Activated CD4-positive, alpha-beta T cell treated with anti-CD3 and anti-CD28 coated beads for 24 hours (primary cell): ENCODE data around the gene FCRL6.
A peak's percentile ranks its signal among the peaks of the same experiment; 100 is the strongest.

Experiments
- DNase-seq, 2 donors: peaks; one replicate each; pipeline ENCODE4 v3.0.0-alpha.2; 2020; ENCODE audit warnings: low read depth in 2 of 2

Gene FCRL6

GRCh38 chr1:159802111-159802510, at the start of gene FCRL6:
Gene FCRL6, plus strand, starts transcription at chr1:159802360. Its CDS starts 65 bp downstream, at chr1:159802425.
- DNase-seq: no peak

GRCh38 chr1:159753386-159753785, 48.8 kb upstream of the FCRL6 start:
- no peak for DNase-seq

GRCh38 chr1:159755451-159756007, 46.6 kb upstream of the FCRL6 start:
- DNase-seq: no peak

GRCh38 chr1:159756397-159756796, 45.8 kb upstream of the FCRL6 start:
- no peak for DNase-seq

GRCh38 chr1:159763686-159764085, 38.5 kb upstream of the FCRL6 start:
- no peak for DNase-seq

GRCh38 chr1:159765806-159766205, 36.4 kb upstream of the FCRL6 start:
- no peak for DNase-seq

GRCh38 chr1:159771127-159771895, 30.8 kb upstream of the FCRL6 start:
- DNase-seq: no peak

GRCh38 chr1:159774465-159774864, 27.7 kb upstream of the FCRL6 start:
- no peak for DNase-seq

- no peak for DNase-seq
Measured at GRCh38 chr1:159775716-159776115, 26.4 kb upstream of the FCRL6 start.

- no peak for DNase-seq
Measured at GRCh38 chr1:159778266-159778665, 23.9 kb upstream of the FCRL6 start.

- no peak for DNase-seq
Measured at GRCh38 chr1:159779403-159779851, 22.7 kb upstream of the FCRL6 start.

GRCh38 chr1:159780583-159781582, 21.3 kb upstream of the FCRL6 start, which contains the start of gene DUSP23:
Gene DUSP23, plus strand, starts transcription at chr1:159780962. Its CDS starts 139 bp downstream, at chr1:159781101.
- peak; percentile 89 to 92 for DNase-seq

- DNase-seq: no peak
Measured at GRCh38 chr1:159781992-159782391, 20.2 kb upstream of the FCRL6 start.

GRCh38 chr1:159783724-159784123, 18.4 kb upstream of the FCRL6 start:
- no peak for DNase-seq

- DNase-seq: no peak
Measured at GRCh38 chr1:159786465-159786864, 15.7 kb upstream of the FCRL6 start.

- DNase-seq: no peak
Measured at GRCh38 chr1:159786966-159787365, 15.2 kb upstream of the FCRL6 start.

- no peak for DNase-seq
Measured at GRCh38 chr1:159790237-159790917, 11.8 kb upstream of the FCRL6 start.

GRCh38 chr1:159791031-159791430, 11.1 kb upstream of the FCRL6 start:
- no peak for DNase-seq

- DNase-seq: no peak
Measured at GRCh38 chr1:159791461-159791860, 10.7 kb upstream of the FCRL6 start.

GRCh38 chr1:159795534-159795933, 6.6 kb upstream of the FCRL6 start:
- DNase-seq: no peak

GRCh38 chr1:159798893-159799292, 3.3 kb upstream of the FCRL6 start:
- DNase-seq: peak in 1 of 2 donors; percentile 16
